Measurements from ENCODE around the gene NHERF1. TPM values are rescaled to one million over a fixed set of nuclear protein-coding genes. Genes with fewer than 3 reads are reported as not detected.
A peak's percentile ranks its signal among the peaks of the same experiment; 100 is the strongest.

NHERF1 gene
- total RNA-seq, 1 donor from 2014 or later = 108 TPM

DNA sequence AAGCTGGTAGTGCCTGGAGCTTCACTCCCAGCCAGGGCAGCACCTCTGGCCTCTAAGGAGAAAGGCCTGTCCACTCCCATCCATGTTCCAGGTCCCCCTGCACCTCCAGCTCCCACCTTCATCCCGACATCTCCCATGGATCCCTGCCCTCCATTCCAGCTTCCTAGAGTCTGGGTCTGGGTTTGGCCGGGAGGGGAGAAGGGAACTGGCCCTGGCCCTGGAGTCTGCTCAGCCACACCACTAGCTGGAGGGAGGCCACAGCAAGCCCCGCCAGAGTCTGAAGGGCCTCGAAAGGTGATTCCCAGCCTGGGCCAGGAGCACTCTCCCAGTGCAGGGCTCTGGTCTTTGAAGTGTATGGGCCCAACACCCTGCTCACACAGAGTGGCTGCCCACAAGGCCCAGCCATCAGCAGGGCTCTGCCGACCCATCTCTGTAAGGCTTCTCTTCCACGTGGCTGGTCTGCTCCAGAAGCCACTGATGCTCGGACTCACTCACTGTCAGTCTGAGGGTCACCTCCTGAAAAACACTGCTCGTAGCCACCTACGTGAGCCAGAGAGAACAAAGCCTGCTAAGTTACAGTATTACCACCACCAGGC lies 23.0 kb downstream of the NHERF1 start:
- peaks cover 19% of the 10 kb centered on the region for H3K36me3 Mint-ChIP-seq (ENCODE audit: low read depth)
- H3K9me3 Mint-ChIP-seq (ENCODE audit: low read depth) = no peaks in the 10 kb centered on the region
- no peak for DNase-seq (ENCODE audit: low spot score)
- TF ChIP-seq CTCF (IDR thresholded peaks at IDR 0.05) = no peak
- no peaks in the 10 kb centered on the region for H3K27me3 Mint-ChIP-seq (ENCODE audit: low read depth)
- peaks cover 69% of the 10 kb centered on the region for H3K4me1 Mint-ChIP-seq (ENCODE audit: low read depth)
- H3K4me3 Mint-ChIP-seq (ENCODE audit: unreplicated experiment) = no peak overlapping the region
- no peak overlapping the region for H3K27ac Mint-ChIP-seq (ENCODE audit: unreplicated experiment)

GRCh38 chr17:74772053-74772452 lies 23.6 kb downstream of the NHERF1 start:
- H3K27ac Mint-ChIP-seq (ENCODE audit: unreplicated experiment) = no peak overlapping the region
- H3K36me3 Mint-ChIP-seq (ENCODE audit: low read depth) = peaks cover 18% of the 10 kb centered on the region
- no peaks in the 10 kb centered on the region for H3K27me3 Mint-ChIP-seq (ENCODE audit: low read depth)
- peaks cover 69% of the 10 kb centered on the region for H3K4me1 Mint-ChIP-seq (ENCODE audit: low read depth)
- H3K9me3 Mint-ChIP-seq (ENCODE audit: low read depth) = no peaks in the 10 kb centered on the region
- no peak for DNase-seq (ENCODE audit: low spot score)
- no peak for TF ChIP-seq CTCF (IDR thresholded peaks at IDR 0.05)
- H3K4me3 Mint-ChIP-seq (ENCODE audit: unreplicated experiment) = no peak overlapping the region

DNA sequence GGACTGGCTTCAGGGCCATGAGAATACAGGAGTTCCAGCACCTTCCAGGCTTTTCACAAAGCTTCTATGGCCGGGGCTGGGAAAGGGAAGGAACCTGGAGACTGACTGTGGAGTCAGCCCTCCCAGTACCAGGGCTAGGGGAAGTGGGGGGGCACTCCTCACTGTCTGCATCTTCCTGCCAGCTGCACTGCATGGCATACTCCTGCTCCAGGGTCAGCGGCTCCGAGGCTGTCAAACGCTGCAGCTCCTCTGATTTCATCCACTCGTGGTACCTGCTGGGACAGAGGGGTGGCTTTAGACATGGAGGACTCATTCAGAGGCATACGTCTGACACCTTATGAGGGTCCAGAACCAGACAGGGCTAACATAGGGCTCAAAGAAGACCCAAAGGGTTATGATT lies 25.0 kb downstream of the NHERF1 start:
- no peaks in the 10 kb centered on the region for H3K27me3 Mint-ChIP-seq (ENCODE audit: low read depth)
- H3K4me3 Mint-ChIP-seq (ENCODE audit: unreplicated experiment) = peak overlapping the region; percentile 42
- peaks cover 16% of the 10 kb centered on the region for H3K36me3 Mint-ChIP-seq (ENCODE audit: low read depth)
- TF ChIP-seq CTCF (IDR thresholded peaks at IDR 0.05) = no peak
- no peak for DNase-seq (ENCODE audit: low spot score)
- H3K27ac Mint-ChIP-seq (ENCODE audit: unreplicated experiment) = peak overlapping the region; percentile 89
- no peaks in the 10 kb centered on the region for H3K9me3 Mint-ChIP-seq (ENCODE audit: low read depth)
- H3K4me1 Mint-ChIP-seq (ENCODE audit: low read depth) = peaks cover 68% of the 10 kb centered on the region

- Mint-ChIP-seq H3K27me3 (ENCODE audit: low read depth) (no peaks in the 10 kb centered on the region), H3K27ac (ENCODE audit: unreplicated experiment) (peak overlapping the region; percentile 89), H3K36me3 (ENCODE audit: low read depth) (peaks cover 13% of the 10 kb centered on the region), H3K4me3 (ENCODE audit: unreplicated experiment) (peak overlapping the region; percentile 42), H3K4me1 (ENCODE audit: low read depth) (peaks cover 63% of the 10 kb centered on the region), H3K9me3 (ENCODE audit: low read depth) (no peaks in the 10 kb centered on the region)
- no peak for TF ChIP-seq CTCF (IDR thresholded peaks at IDR 0.05)
- no peak for DNase-seq (ENCODE audit: low spot score)
Measured at GRCh38 chr17:74773871-74774286, 25.5 kb downstream of the NHERF1 start.

GRCh38 chr17:74775409-74776043 lies 27.1 kb downstream of the NHERF1 start:
- no peak for DNase-seq (ENCODE audit: low spot score)
- TF ChIP-seq CTCF (IDR thresholded peaks at IDR 0.05) = no peak
- no peaks in the 10 kb centered on the region for H3K27me3 Mint-ChIP-seq (ENCODE audit: low read depth)
- H3K9me3 Mint-ChIP-seq (ENCODE audit: low read depth) = no peaks in the 10 kb centered on the region
- H3K4me1 Mint-ChIP-seq (ENCODE audit: low read depth) = peaks cover 52% of the 10 kb centered on the region
- peak overlapping the region; percentile 97 for H3K4me3 Mint-ChIP-seq (ENCODE audit: unreplicated experiment)
- H3K36me3 Mint-ChIP-seq (ENCODE audit: low read depth) = peaks cover 14% of the 10 kb centered on the region
- peak overlapping the region; percentile 98 for H3K27ac Mint-ChIP-seq (ENCODE audit: unreplicated experiment)

Measured in chondrocyte (in vitro differentiated cells).